DMS 273 treated with DMSO at 0.1 percent for 48 hours (cell line): Measurements from ENCODE around the gene SIRT7.

Source experiments
- DNase-seq: peaks from one replicate; lab custom pipeline; 2025; lab: John Stamatoyannopoulos, UW

SIRT7 gene

GRCh38 chr17:81917565-81918332, at the start of gene SIRT7:
Gene SIRT7, minus strand, starts transcription at chr17:81918176. Its CDS starts 45 bp downstream, at chr17:81918131.
- peak; percentile 29 for DNase-seq

GRCh38 chr17:81967244-81967532, 49.2 kb upstream of the SIRT7 start:
- no peak for DNase-seq

GRCh38 chr17:81966343-81967243, 48.6 kb upstream of the SIRT7 start:
- DNase-seq, result peak; percentile 56

GRCh38 chr17:81964081-81964849, 46.3 kb upstream of the SIRT7 start:
- no peak for DNase-seq

- no peak for DNase-seq
These were observed 44.8 kb upstream of the SIRT7 start for GRCh38 chr17:81962499-81963441.

GRCh38 chr17:81961521-81962498, 43.8 kb upstream of the SIRT7 start:
- DNase-seq, result no peak

GRCh38 chr17:81961087-81961511, 43.1 kb upstream of the SIRT7 start, which contains the start of gene NOTUM:
Gene NOTUM, minus strand, starts transcription at chr17:81961187. Its CDS starts 278 bp downstream, at chr17:81960909.
- no peak for DNase-seq

- DNase-seq, result no peak
These were observed 42.4 kb upstream of the SIRT7 start for GRCh38 chr17:81960130-81960958.

- DNase-seq, result no peak
These were observed 41.6 kb upstream of the SIRT7 start for GRCh38 chr17:81959362-81960129.

GRCh38 chr17:81958633-81959342, 40.8 kb upstream of the SIRT7 start:
- no peak for DNase-seq

GRCh38 chr17:81957691-81958432, 39.9 kb upstream of the SIRT7 start:
- no peak for DNase-seq

GRCh38 chr17:81956607-81957589, 38.9 kb upstream of the SIRT7 start:
- no peak for DNase-seq

- no peak for DNase-seq
These were observed 38.0 kb upstream of the SIRT7 start for GRCh38 chr17:81955756-81956544.

GRCh38 chr17:81955058-81955681, 37.2 kb upstream of the SIRT7 start:
- no peak for DNase-seq
